Smooth muscle cell (in vitro differentiated cells): ENCODE data around the gene DOHH. TPM values are rescaled to one million over a fixed set of nuclear protein-coding genes. Genes with fewer than 3 reads are reported as not detected.

Source experiments
- DNase-seq: peaks from one replicate; lab custom pipeline; 2025; ENCODE audit not compliant: unreplicated experiment; lab: John Stamatoyannopoulos, UW
- H2AFZ ChIP-seq: fragments of 200-600 bp; sonication (generic); 2 replicates; pipeline ENCODE4 v1.6.0; 2016; ENCODE audit warnings: antibody characterized with exemption, low read depth, mild to moderate bottlenecking
- H3F3A ChIP-seq: fragments of 200-600 bp; sonication (generic); 2 replicates; pipeline ENCODE4 v1.6.0; 2017; ENCODE audit warnings: antibody characterized with exemption, low read depth
- H3K27ac ChIP-seq: fragments of 200-600 bp; sonication (generic); 2 replicates; pipeline ENCODE4 v1.5.1; 2016; ENCODE audit warnings: low read depth, mild to moderate bottlenecking
- H3K27me3 ChIP-seq: fragments of 200-600 bp; sonication (generic); 2 replicates; pipeline ENCODE4 v1.6.1; 2016; ENCODE audit warnings: low read depth, mild to moderate bottlenecking
- H3K36me3 ChIP-seq: fragments of 200-600 bp; sonication (generic); 2 replicates; pipeline ENCODE4 v1.5.1; 2016; ENCODE audit warnings: low read depth
- H3K4me1 ChIP-seq: fragments of 200-600 bp; sonication (generic); 2 replicates; pipeline ENCODE4 v1.5.1; 2016; ENCODE audit warnings: low read depth
- H3K4me2 ChIP-seq: fragments of 200-600 bp; sonication (generic); 2 replicates; pipeline ENCODE4 v1.6.0; 2016; ENCODE audit warnings: mild to moderate bottlenecking
- H3K4me3 ChIP-seq: fragments of 200-600 bp; sonication (generic); 2 replicates; pipeline ENCODE4 v1.5.1; 2016; ENCODE audit warnings: mild to moderate bottlenecking
- H3K79me2 ChIP-seq: fragments of 200-600 bp; sonication (generic); 2 replicates; pipeline ENCODE4 v1.6.0; 2016; ENCODE audit warnings: low read depth, mild to moderate bottlenecking
- H3K9ac ChIP-seq: fragments of 200-600 bp; sonication (generic); 2 replicates; pipeline ENCODE4 v1.6.0; 2016; ENCODE audit warnings: low read depth
- H3K9me3 ChIP-seq: fragments of 200-600 bp; sonication (generic); replicated peaks from 2 replicates; pipeline ENCODE4 v1.5.1; 2016; ENCODE audit warnings: low read depth
- H4K20me1 ChIP-seq: fragments of 200-600 bp; sonication (generic); 2 replicates; pipeline ENCODE4 v1.6.0; 2016; ENCODE audit warnings: low read depth
- WGBS: methylation state at CpG from one replicate; pipeline ENCODE4 v1.1.7; 2016; ENCODE audit warnings: low lambda C conversion rate; 5-methylcytosine and 5-hydroxymethylcytosine counted together
- polyA plus RNA-seq: library from polyadenylated mRNA; unstranded; fragments of >200 nt; fragmentation: Nextera tagmentation; extraction: Ambion mirVana; gene quantifications from 2 replicates; pipeline ENCODE4 v1.2.1, GENCODE V29; 2016
- total RNA-seq: library from RNA; depleted of rRNA; stranded (reverse); fragments of >200 nt; gene quantifications from 2 replicates; pipeline ENCODE4 v1.2.3, GENCODE V29; 2014
- TF ChIP-seq, protein P1 (sequence below): fragments of 200-600 bp; sonication (generic); IDR thresholded peaks from 2 replicates; pipeline ENCODE4 v1.5.1; 2017; ENCODE audit warnings: borderline replicate concordance, mild to moderate bottlenecking, antibody characterized with exemption; ENCODE audit not compliant: insufficient read depth, poor library complexity, severe bottlenecking

Gene DOHH
- total and polyA plus RNA-seq, 2 experiments from 2014 or later, result 8.7 to 27.2 TPM

DNA sequence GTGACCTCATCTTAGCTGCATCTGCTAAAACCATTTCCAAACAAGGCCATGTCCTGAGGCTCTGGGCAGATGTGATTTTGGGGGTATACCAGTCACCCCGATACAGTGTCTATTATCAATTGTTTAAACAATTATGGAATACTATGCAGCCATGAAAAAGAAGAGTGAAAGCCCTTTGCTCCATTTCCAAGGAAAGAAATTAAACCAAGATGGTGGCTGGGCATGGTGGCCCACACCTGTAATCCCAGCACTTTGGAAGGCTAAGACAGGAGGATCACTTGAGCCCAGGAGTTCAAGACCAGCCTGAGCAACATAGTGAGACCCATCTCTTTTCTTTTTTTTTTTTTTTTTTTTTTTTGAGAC, 39.3 kb upstream of the DOHH start:
- Histone ChIP-seq H3K27ac (no peak overlapping the region), H3K36me3 (no peaks in the 10 kb centered on the region), H3K9me3 (no peaks in the 10 kb centered on the region), H2AFZ (no peak overlapping the region), H3F3A (peaks cover 12% of the 10 kb centered on the region), H3K79me2 (no peaks in the 10 kb centered on the region), H3K9ac (no peak overlapping the region), H3K4me3 (no peak overlapping the region), H3K27me3 (no peaks in the 10 kb centered on the region), H3K4me2 (no peak overlapping the region), H3K4me1 (no peaks in the 10 kb centered on the region), H4K20me1 (peaks cover 23% of the 10 kb centered on the region)
- 97% methylated on average over 1 of the region's 1 CpG for WGBS
- TF ChIP-seq, protein P1, sequence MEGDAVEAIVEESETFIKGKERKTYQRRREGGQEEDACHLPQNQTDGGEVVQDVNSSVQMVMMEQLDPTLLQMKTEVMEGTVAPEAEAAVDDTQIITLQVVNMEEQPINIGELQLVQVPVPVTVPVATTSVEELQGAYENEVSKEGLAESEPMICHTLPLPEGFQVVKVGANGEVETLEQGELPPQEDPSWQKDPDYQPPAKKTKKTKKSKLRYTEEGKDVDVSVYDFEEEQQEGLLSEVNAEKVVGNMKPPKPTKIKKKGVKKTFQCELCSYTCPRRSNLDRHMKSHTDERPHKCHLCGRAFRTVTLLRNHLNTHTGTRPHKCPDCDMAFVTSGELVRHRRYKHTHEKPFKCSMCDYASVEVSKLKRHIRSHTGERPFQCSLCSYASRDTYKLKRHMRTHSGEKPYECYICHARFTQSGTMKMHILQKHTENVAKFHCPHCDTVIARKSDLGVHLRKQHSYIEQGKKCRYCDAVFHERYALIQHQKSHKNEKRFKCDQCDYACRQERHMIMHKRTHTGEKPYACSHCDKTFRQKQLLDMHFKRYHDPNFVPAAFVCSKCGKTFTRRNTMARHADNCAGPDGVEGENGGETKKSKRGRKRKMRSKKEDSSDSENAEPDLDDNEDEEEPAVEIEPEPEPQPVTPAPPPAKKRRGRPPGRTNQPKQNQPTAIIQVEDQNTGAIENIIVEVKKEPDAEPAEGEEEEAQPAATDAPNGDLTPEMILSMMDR, result no peak
- DNase-seq, result no peak

DNA sequence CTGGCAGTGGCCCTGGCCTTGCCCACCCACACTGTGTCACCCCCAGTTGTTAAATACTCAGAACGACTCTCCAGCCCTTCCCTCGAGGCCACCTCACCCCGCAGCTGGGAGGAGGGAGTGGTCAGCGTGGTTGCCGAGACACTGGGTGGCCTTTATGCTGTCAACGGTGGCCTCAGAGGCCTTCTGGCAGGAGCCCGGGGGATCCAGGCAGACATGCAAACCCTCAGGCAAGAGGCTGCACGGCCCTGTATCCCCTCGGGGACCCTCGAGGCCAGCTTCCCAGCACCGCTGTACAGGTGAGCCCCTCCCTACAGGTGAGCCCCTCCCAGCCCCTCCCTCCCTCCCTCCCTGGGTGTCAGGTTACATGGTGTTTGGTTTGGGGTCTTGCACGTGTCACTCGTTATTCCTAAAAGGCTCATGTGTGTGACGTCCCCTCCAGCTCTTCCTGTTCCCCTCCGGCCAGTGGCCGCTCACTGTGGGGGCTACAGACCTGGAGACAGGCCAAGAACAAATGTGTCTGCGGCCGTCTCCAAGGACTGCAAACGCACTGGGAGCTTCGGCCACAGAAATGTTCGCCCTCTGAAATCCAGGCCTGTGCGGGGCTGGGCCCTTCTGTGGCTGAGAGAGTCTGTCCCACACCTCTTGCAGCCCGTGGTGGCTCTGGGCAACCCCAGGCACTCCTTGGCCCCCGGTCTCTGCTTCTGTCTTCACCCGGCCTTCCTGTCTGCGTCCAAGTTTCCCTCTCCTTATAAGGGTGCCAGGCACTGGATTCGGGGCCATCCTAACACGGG, 38.7 kb upstream of the DOHH start, which contains the start of gene TEKTIP1:
TEKTIP1 (plus strand) TSS at position 210 of the 791 bp plus-strand sequence; CDS start at position 214, 4 bp downstream.
- H3K27me3 ChIP-seq, result no peaks in the 10 kb centered on the region
- TF ChIP-seq, protein P1, result no peak

DNA sequence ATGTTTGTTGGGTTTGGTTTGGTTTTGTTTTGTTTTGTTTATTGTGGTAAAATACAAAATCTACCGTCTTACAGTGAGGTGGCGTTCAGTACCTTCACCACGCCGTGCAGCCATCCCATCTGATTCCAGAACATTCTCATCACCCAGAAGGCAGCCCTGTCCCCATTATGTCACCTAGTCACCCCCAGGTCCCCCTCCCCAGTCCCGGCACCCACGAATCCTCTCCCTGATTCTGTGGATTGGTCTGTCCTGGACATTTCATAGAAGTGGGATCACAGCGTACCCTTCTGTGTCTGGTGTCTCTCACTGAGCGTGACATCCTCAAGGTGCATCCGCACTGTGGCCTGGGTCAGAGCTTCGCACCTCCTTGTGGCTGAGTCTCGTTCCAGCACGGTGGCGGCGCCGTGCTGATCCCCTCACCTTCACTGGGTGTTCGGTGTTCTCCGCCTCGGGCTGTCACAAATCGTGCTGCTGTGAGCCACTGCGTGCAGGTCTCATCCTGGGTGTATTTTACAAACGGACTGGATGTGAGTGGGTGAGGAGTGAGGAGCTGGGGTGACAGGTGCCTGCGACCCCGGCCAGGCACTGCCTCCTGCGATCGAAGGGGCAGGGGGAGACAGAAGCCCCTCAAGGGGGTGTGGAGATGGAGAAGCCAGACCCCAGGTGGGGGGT, 37.9 kb upstream of the DOHH start:
- H3F3A ChIP-seq, result peaks cover 12% of the 10 kb centered on the region
- no peak overlapping the region for H3K4me3 ChIP-seq
- no peak overlapping the region for H3K4me2 ChIP-seq
- no peak overlapping the region for H3K9ac ChIP-seq
- H3K79me2 ChIP-seq, result no peaks in the 10 kb centered on the region
- WGBS, result 83% methylated on average over 25 of the region's 25 CpGs
- DNase-seq, result no peak
- H3K27me3 ChIP-seq, result no peaks in the 10 kb centered on the region
- no peak overlapping the region for H2AFZ ChIP-seq
- TF ChIP-seq, protein P1, result no peak
- H3K27ac ChIP-seq, result no peak overlapping the region
- no peaks in the 10 kb centered on the region for H3K9me3 ChIP-seq
- H3K4me1 ChIP-seq, result no peaks in the 10 kb centered on the region
- peaks cover 23% of the 10 kb centered on the region for H4K20me1 ChIP-seq
- H3K36me3 ChIP-seq, result no peaks in the 10 kb centered on the region

More for the DNA sequence above, 38.7 kb upstream of the DOHH start, which contains the start of gene TEKTIP1:
- WGBS, result 73% methylated on average over 28 of the region's 28 CpGs
- Histone ChIP-seq H2AFZ (no peak within 1 kb of the TSS), H3K79me2 (no peaks in the 10 kb centered on the region), H4K20me1 (peaks cover 23% of the 10 kb centered on the region), H3K4me1 (no peaks in the 10 kb centered on the region), H3K9ac (no peak within 1 kb of the TSS), H3K4me3 (no peak within 1 kb of the TSS), H3K27ac (no peak within 1 kb of the TSS), H3K36me3 (no peaks in the 10 kb centered on the region), H3F3A (peaks cover 12% of the 10 kb centered on the region), H3K9me3 (no peaks in the 10 kb centered on the region), H3K4me2 (no peak within 1 kb of the TSS)
- DNase-seq, result no peak
